GM18508 (cell line): Measurements from ENCODE around the gene KSR1.
"Not testable (repeated sequence)": the region's sequence is repeated elsewhere in the genome, so short reads cannot be mapped to it uniquely, and the experiment has no call there.

Source experiments
- ATAC-seq: cut with Tn5 transposase; IDR thresholded peaks from one replicate; pipeline ENCODE4 v1.9.1; 2021; ENCODE audit warnings: moderate number of reproducible peaks; ENCODE audit not compliant: insufficient read depth, unreplicated experiment

KSR1 gene

GRCh38 chr17:27425991-27426390 is 30.3 kb upstream of the KSR1 start:
- ATAC-seq, result no peak

- ATAC-seq, result not testable (repeated sequence)
Measured at GRCh38 chr17:27426471-27426870, 29.8 kb upstream of the KSR1 start.

- not testable (repeated sequence) for ATAC-seq
Measured at GRCh38 chr17:27427166-27427862, 28.9 kb upstream of the KSR1 start.

- ATAC-seq, result no peak
Measured at GRCh38 chr17:27428781-27429505, 27.3 kb upstream of the KSR1 start.

GRCh38 chr17:27429666-27430382 is 26.4 kb upstream of the KSR1 start:
- ATAC-seq, result no peak

GRCh38 chr17:27430383-27430840 is 25.8 kb upstream of the KSR1 start:
- ATAC-seq, result no peak

- no peak for ATAC-seq
Measured at GRCh38 chr17:27430882-27431491, 25.3 kb upstream of the KSR1 start.

GRCh38 chr17:27433521-27433920 is 22.7 kb upstream of the KSR1 start:
- ATAC-seq, result no peak

- not testable (repeated sequence) for ATAC-seq
Measured at GRCh38 chr17:27435431-27436070, 20.7 kb upstream of the KSR1 start.

GRCh38 chr17:27438348-27438998 is 17.8 kb upstream of the KSR1 start:
- no peak for ATAC-seq

GRCh38 chr17:27439342-27439741 is 16.9 kb upstream of the KSR1 start:
- ATAC-seq, result no peak

GRCh38 chr17:27442702-27443101 is 13.5 kb upstream of the KSR1 start:
- ATAC-seq, result no peak

- no peak for ATAC-seq
Measured at GRCh38 chr17:27443491-27443890, 12.8 kb upstream of the KSR1 start.

- ATAC-seq, result no peak
Measured at GRCh38 chr17:27445971-27446370, 10.3 kb upstream of the KSR1 start.

- no peak for ATAC-seq
Measured at GRCh38 chr17:27446569-27447301, 9.5 kb upstream of the KSR1 start.

- ATAC-seq, result not testable (repeated sequence)
Measured at GRCh38 chr17:27448534-27448933, 7.7 kb upstream of the KSR1 start.

GRCh38 chr17:27449541-27449940 is 6.7 kb upstream of the KSR1 start:
- ATAC-seq, result no peak

GRCh38 chr17:27449988-27450387 is 6.3 kb upstream of the KSR1 start:
- no peak for ATAC-seq

- no peak for ATAC-seq
Measured at GRCh38 chr17:27450416-27450815, 5.8 kb upstream of the KSR1 start.
